Thoracic aorta (tissue), 2 donors: ENCODE results near the gene MPPED1. TPM values are rescaled to one million over a fixed set of nuclear protein-coding genes. Genes with fewer than 3 reads are reported as not detected.

Experiments
- ATAC-seq: fragments of 150-250 bp; one replicate; pipeline ENCODE4 v1.8.0; 2017; ENCODE audit warnings: low read depth; ENCODE audit not compliant: insufficient number of reproducible peaks, low FRiP score
- DNase-seq: peaks from one replicate; pipeline ENCODE4 v3.0.0-alpha.2; 2020; ENCODE audit warnings: low spot score
- H3K27ac ChIP-seq, 2 donors: fragments of 200-600 bp; sonication (generic); 1 replicate in 1 of 2; 2 replicates in 1 of 2; pipeline ENCODE4 v1.5.1; 2016; ENCODE audit warnings: mild to moderate bottlenecking in 2 of 2, moderate library complexity in 2 of 2
- H3K27me3 ChIP-seq: fragments of 200-600 bp; sonication (generic); replicated peaks from 2 replicates; pipeline ENCODE4 v1.6.0; 2016; ENCODE audit warnings: mild to moderate bottlenecking; ENCODE audit not compliant: insufficient read depth
- H3K36me3 ChIP-seq: fragments of 200-600 bp; sonication (generic); one replicate; pipeline ENCODE4 v1.5.1; 2016
- H3K4me1 ChIP-seq, 2 donors: fragments of 200-600 bp; sonication (generic); 1 replicate in 1 of 2; 2 replicates in 1 of 2; pipeline versions ENCODE4 v1.5.1 to v1.6.0; 2016; ENCODE audit warnings: low read depth in 2 of 2, mild to moderate bottlenecking in 1 of 2; ENCODE audit not compliant: control insufficient read depth in 1 of 2
- H3K4me3 ChIP-seq: fragments of 200-600 bp; sonication (generic); 2 replicates; pipeline ENCODE4 v1.5.1; 2016; ENCODE audit warnings: mild to moderate bottlenecking
- H3K9me3 ChIP-seq: fragments of 200-600 bp; sonication (generic); 2 replicates; pipeline ENCODE4 v1.5.1; 2016
- CTCF ChIP-seq: fragments of 200-600 bp; sonication (generic); IDR thresholded peaks from one replicate; pipeline ENCODE4 v1.5.1; 2019; ENCODE audit warnings: antibody characterized with exemption
- total RNA-seq, 2 donors: library from RNA; depleted of rRNA; stranded (reverse); fragments of >200 nt; gene quantifications; one replicate each; pipeline versions ENCODE4 v1.1.0 to v1.2.3, GENCODE V29; 2016

Gene MPPED1
- total RNA-seq, 2 donors from 2014 or later, result not detected

- Histone ChIP-seq H3K4me3 (no peak overlapping the region), H3K27me3 (no peaks in the 10 kb centered on the region), H3K36me3 (no peaks in the 10 kb centered on the region), H3K4me1 (no peaks in the 10 kb centered on the region), H3K27ac (no peak overlapping the region), H3K9me3 (no peaks in the 10 kb centered on the region)
- TF ChIP-seq CTCF, result no peak
- no peak for DNase-seq
- no peak for ATAC-seq
Measured at GRCh38 chr22:43441216-43441615, 29.4 kb downstream of the MPPED1 start.

GRCh38 chr22:43441751-43442150 lies 29.9 kb downstream of the MPPED1 start:
- DNase-seq (no peak), ATAC-seq (no peak)
- H3K4me3 ChIP-seq, result no peak overlapping the region
- H3K4me1 ChIP-seq, result no peaks in the 10 kb centered on the region
- no peaks in the 10 kb centered on the region for H3K9me3 ChIP-seq
- no peak for TF ChIP-seq CTCF
- H3K36me3 ChIP-seq, result no peaks in the 10 kb centered on the region
- no peaks in the 10 kb centered on the region for H3K27me3 ChIP-seq
- H3K27ac ChIP-seq, result no peak overlapping the region

- Histone ChIP-seq H3K4me1 (no peaks in the 10 kb centered on the region), H3K27ac (no peak overlapping the region), H3K27me3 (no peaks in the 10 kb centered on the region), H3K36me3 (no peaks in the 10 kb centered on the region), H3K4me3 (no peak overlapping the region), H3K9me3 (no peaks in the 10 kb centered on the region)
- ATAC-seq, result no peak
- no peak for DNase-seq
- TF ChIP-seq CTCF, result no peak
Measured at GRCh38 chr22:43442386-43443151, 30.8 kb downstream of the MPPED1 start.

- H3K27ac ChIP-seq, result no peak overlapping the region
- ATAC-seq, result no peak
- TF ChIP-seq CTCF, result no peak
- no peaks in the 10 kb centered on the region for H3K27me3 ChIP-seq
- no peaks in the 10 kb centered on the region for H3K9me3 ChIP-seq
- H3K36me3 ChIP-seq, result no peaks in the 10 kb centered on the region
- DNase-seq, result no peak
- H3K4me3 ChIP-seq, result no peak overlapping the region
- H3K4me1 ChIP-seq, result no peaks in the 10 kb centered on the region
Measured at GRCh38 chr22:43443152-43443471, 31.3 kb downstream of the MPPED1 start.

GRCh38 chr22:43446037-43446803 lies 34.4 kb downstream of the MPPED1 start:
- H3K27ac ChIP-seq, result no peak overlapping the region
- DNase-seq (no peak), ATAC-seq (no peak)
- H3K4me1 ChIP-seq, result no peaks in the 10 kb centered on the region
- no peak overlapping the region for H3K4me3 ChIP-seq
- no peaks in the 10 kb centered on the region for H3K9me3 ChIP-seq
- no peak for TF ChIP-seq CTCF
- H3K36me3 ChIP-seq, result no peaks in the 10 kb centered on the region
- H3K27me3 ChIP-seq, result no peaks in the 10 kb centered on the region
